Adipocyte (in vitro differentiated cells): Measurements from ENCODE around the gene NTPCR.

Experiments used
- DNase-seq: peaks from one replicate; pipeline ENCODE4 v3.0.0-alpha.2; 2015; ENCODE audit warnings: low read depth
- H3K27me3 ChIP-seq: replicated peaks from 2 replicates; pipeline ENCODE4 v1.7.0; 2013; ENCODE audit warnings: mild to moderate bottlenecking, low read length, moderate library complexity; ENCODE audit not compliant: control insufficient read depth, insufficient read depth
- H3K36me3 ChIP-seq: 2 replicates; pipeline ENCODE4 v1.7.0; 2013; ENCODE audit warnings: low read length, mild to moderate bottlenecking, moderate library complexity; ENCODE audit not compliant: control insufficient read depth, insufficient read depth, severe bottlenecking
- H3K4me1 ChIP-seq: 2 replicates; pipeline ENCODE4 v1.7.0; 2013; ENCODE audit warnings: mild to moderate bottlenecking, low read length, moderate library complexity; ENCODE audit not compliant: control insufficient read depth, insufficient read depth
- H3K4me3 ChIP-seq: 2 replicates; pipeline ENCODE4 v1.7.0; 2013; ENCODE audit warnings: mild to moderate bottlenecking, low read length, moderate library complexity
- H3K9ac ChIP-seq: 2 replicates; pipeline ENCODE4 v1.7.0; 2013; ENCODE audit warnings: mild to moderate bottlenecking, low read length, moderate library complexity
- H3K9me3 ChIP-seq: 2 replicates; pipeline ENCODE4 v1.7.0; 2013; ENCODE audit warnings: mild to moderate bottlenecking, low read length, moderate library complexity; ENCODE audit not compliant: control insufficient read depth

Gene NTPCR

DNA sequence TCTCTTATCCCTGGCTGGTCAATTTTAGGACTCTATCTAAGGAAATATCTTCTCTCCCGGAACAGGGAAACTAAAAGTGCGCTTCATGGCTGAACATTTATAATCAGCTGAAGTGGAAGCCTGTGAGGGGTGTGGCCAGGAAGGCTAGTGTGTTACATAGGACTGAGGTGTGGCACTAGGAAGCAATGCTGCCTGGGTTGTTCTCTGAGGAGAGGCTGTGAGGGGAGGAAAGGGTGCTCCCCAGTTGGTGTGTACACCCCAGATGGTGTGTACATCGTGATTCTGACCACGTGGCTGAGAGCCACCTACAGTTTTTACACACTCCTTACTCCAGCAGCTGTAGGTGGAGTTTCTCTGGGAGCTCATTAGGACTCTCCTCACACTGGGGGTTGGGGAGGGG, 16.3 kb downstream of the NTPCR start:
- no peak overlapping the region for H3K4me3 ChIP-seq
- no peaks in the 10 kb centered on the region for H3K27me3 ChIP-seq
- no peaks in the 10 kb centered on the region for H3K9me3 ChIP-seq
- H3K36me3 ChIP-seq = peaks cover 20% of the 10 kb centered on the region
- no peak for DNase-seq
- peaks cover 20% of the 10 kb centered on the region for H3K4me1 ChIP-seq
- H3K9ac ChIP-seq = no peak overlapping the region

DNA sequence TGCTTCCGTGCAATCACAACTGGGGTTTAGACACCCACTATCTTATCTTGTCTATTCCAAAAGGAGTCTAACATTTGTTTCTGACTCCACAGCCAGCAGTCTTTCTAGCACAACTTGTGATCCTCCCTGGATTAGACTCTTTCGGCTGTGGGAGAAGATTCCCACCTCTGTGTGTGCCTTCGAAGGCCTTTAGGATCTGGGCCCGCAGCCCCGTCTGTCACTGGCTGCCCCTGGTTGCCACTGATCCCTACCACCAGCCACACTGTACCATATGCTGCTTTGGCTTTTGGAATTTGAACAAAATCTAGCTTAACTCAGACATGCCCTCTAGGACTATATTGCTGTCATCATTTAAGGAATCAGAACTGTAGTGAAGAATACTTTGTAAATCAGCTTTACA, 18.0 kb downstream of the NTPCR start:
- Histone ChIP-seq H3K36me3 (peaks cover 32% of the 10 kb centered on the region), H3K9me3 (peaks cover 6% of the 10 kb centered on the region), H3K4me3 (no peak overlapping the region), H3K4me1 (peaks cover 8% of the 10 kb centered on the region), H3K9ac (no peak overlapping the region), H3K27me3 (no peaks in the 10 kb centered on the region)
- DNase-seq = no peak

DNA sequence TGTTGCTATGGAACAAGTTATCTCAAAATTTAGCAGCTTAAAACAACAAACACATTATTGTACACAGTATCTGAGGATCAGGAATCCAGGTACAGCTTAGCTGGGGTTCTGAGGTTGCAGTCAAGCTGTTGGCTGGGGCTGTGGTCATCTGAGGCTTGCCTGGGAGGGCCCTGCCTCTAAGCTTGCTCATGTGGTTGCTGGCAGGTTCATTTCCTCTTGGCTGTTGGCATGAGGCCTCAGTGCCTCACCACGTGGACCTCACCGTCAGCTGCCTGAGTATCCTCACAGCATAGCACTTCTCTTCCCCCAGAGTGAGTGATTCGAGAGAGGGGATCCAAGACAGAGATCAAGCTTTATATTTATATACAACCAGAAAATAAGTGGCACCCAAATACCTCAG, 18.6 kb downstream of the NTPCR start:
- no peak overlapping the region for H3K9ac ChIP-seq
- no peaks in the 10 kb centered on the region for H3K27me3 ChIP-seq
- peaks cover 12% of the 10 kb centered on the region for H3K9me3 ChIP-seq
- H3K36me3 ChIP-seq = peaks cover 38% of the 10 kb centered on the region
- H3K4me1 ChIP-seq = peaks cover 2% of the 10 kb centered on the region
- DNase-seq = no peak
- H3K4me3 ChIP-seq = no peak overlapping the region

DNA sequence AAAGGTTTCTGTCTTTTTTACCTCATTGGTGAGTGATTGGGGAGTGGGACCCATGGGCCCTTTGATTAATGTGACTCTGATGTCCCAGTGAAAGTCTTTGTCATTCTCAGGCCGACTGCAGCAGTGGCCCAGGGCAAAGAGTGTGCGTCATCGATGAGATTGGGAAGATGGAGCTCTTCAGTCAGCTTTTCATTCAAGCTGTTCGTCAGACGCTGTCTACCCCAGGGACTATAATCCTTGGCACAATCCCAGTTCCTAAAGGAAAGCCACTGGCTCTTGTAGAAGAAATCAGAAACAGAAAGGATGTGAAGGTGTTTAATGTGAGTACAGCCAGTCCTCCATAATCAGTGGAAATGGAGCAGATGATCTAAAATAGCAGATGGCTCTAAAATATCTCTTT, 19.4 kb downstream of the NTPCR start:
- H3K36me3 ChIP-seq = peaks cover 41% of the 10 kb centered on the region
- H3K4me1 ChIP-seq = peaks cover 2% of the 10 kb centered on the region
- no peak overlapping the region for H3K4me3 ChIP-seq
- H3K9me3 ChIP-seq = peaks cover 17% of the 10 kb centered on the region
- H3K27me3 ChIP-seq = no peaks in the 10 kb centered on the region
- no peak overlapping the region for H3K9ac ChIP-seq
- no peak for DNase-seq

DNA sequence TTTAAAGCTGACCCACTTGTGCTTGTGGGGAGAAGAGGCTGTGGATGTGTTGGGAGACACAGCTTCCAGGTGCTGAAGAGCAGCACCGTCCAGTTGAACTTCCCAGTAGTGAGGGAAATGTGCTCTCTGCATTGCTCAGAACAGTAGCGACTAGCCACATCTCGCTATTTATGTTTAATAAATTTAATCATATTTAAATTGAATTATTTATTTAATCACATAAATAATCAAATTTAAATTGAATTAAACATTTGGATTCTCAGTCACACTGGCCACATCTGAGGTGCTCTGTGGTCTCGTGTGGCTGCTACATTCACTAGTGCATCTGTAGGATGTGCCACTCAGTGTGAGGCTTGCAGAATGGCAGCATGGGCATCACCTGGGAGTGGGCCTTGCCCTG, 20.1 kb downstream of the NTPCR start:
- H3K27me3 ChIP-seq = no peaks in the 10 kb centered on the region
- H3K9me3 ChIP-seq = peaks cover 17% of the 10 kb centered on the region
- no peak overlapping the region for H3K9ac ChIP-seq
- H3K4me1 ChIP-seq = peaks cover 9% of the 10 kb centered on the region
- DNase-seq = no peak
- peaks cover 41% of the 10 kb centered on the region for H3K36me3 ChIP-seq
- H3K4me3 ChIP-seq = no peak overlapping the region

DNA sequence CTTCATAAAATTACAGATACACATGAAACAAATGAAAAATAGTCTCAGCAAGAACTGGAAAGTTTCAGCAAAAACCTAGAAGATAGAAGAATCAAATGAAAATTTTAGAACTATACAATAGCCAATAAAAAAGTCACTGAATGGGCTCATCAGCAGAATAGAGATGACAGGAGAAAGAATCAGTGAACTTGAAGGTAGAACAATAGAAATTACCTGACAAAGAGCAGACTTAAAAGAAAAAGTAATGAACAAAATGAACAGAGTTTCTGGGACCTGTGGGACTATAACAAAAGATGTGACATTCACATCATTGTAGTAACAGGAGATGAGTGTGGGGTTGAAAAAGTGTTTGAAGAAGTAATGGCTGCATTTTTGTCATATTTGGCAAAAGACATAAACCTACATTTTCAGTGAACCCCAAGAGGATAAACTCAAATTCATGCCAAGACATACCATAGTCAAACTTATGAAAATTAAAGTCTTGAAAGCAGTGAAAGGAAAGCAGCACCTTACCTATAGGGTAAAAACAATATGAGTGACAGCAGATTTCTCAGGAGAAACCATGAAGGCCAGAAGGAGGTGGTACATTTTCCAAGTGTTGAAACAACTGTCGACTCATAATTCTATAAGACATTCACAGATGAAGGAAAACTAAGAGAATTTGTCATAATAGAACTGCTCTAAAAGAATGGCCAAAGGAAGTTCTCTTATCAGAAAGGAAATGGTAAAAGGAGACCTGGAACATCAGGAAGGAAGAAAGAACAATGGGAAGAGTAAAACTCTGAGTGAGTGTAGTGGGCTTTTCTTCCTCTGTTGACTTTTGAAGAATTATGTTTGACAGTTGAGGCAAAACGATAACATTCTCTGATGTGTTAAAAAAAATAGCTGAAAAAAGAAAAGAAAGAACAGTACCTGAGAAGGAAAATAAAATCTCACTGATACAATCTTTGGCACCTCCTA, 23.5 kb downstream of the NTPCR start:
- Histone ChIP-seq H3K27me3 (no peaks in the 10 kb centered on the region), H3K9me3 (peaks cover 17% of the 10 kb centered on the region), H3K4me3 (no peak overlapping the region), H3K9ac (no peak overlapping the region), H3K4me1 (peaks cover 12% of the 10 kb centered on the region), H3K36me3 (peaks cover 44% of the 10 kb centered on the region)
- DNase-seq = no peak

DNA sequence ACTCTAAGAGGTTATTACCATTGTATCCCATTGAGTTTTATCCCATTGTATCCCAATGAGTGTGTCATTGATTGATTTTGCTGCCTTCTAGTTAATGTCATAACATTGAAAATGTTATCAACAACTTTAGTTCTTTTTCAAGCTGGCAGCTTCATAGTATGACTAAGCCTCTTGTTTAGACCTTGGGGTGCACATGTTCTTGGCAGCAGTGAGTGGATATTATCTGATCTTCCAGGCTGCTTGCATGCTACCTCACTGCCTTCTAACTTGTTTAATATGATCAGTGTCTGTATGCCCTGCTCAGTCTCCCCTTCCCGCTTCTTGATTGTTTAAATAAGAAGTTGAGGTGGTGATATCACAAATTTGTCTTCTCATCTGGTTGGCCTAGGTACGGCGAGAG, 24.6 kb downstream of the NTPCR start:
- Histone ChIP-seq H3K4me1 (peaks cover 12% of the 10 kb centered on the region), H3K36me3 (peaks cover 41% of the 10 kb centered on the region), H3K9me3 (peaks cover 17% of the 10 kb centered on the region), H3K9ac (no peak overlapping the region), H3K4me3 (no peak overlapping the region), H3K27me3 (no peaks in the 10 kb centered on the region)
- peak; percentile 58 for DNase-seq

DNA sequence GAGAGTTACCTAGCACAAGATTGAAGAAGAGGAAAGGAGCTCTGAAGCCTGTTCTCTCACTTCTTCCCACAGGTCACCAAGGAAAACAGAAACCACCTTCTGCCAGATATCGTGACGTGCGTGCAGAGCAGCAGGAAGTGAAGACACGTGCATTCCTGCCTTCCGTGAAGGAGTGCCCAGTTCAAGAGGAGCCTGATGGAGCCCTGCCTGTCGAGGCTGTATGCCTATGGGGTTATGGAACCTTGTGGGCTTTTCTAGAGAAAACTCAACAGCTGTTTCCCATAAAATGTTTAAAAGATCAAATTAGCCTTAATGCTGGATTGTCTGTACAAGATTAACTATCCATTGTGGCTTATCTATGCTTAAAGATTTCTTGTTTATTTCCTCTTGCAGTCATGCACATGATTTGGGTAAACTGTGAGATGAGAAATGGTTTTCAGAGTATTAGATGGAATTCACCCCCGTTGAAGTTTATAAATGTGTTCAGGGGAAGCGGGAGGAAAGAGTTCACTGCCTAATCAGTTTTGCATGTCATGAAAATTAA, 27.8 kb downstream of the NTPCR start:
- Histone ChIP-seq H3K36me3 (peaks cover 19% of the 10 kb centered on the region), H3K4me3 (no peak overlapping the region), H3K4me1 (peaks cover 23% of the 10 kb centered on the region), H3K9me3 (peaks cover 13% of the 10 kb centered on the region), H3K27me3 (no peaks in the 10 kb centered on the region), H3K9ac (no peak overlapping the region)
- DNase-seq = peak; percentile 60

DNA sequence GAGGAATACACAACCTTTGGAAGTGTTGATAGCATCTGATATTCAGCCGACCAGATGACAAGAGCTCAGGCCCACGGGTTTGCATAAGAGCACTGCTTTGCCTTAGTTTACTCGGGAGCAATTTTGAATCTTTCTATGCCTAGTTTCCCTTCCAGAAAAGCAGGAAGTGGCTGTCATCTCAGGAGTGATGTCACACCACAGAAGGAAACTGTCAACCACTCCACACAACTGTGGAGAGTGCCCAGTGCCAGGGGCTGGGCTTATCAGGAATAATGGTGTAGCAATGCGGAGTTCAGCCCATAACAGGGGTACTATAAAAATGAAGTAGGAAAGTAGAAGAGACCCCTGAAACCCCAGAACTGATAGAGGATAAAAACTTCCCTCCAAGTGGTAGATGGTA, 28.4 kb downstream of the NTPCR start:
- H3K27me3 ChIP-seq = no peaks in the 10 kb centered on the region
- peaks cover 6% of the 10 kb centered on the region for H3K9me3 ChIP-seq
- H3K36me3 ChIP-seq = peaks cover 13% of the 10 kb centered on the region
- no peak overlapping the region for H3K4me3 ChIP-seq
- H3K4me1 ChIP-seq = peaks cover 24% of the 10 kb centered on the region
- no peak overlapping the region for H3K9ac ChIP-seq
- peak; percentile 10 for DNase-seq

DNA sequence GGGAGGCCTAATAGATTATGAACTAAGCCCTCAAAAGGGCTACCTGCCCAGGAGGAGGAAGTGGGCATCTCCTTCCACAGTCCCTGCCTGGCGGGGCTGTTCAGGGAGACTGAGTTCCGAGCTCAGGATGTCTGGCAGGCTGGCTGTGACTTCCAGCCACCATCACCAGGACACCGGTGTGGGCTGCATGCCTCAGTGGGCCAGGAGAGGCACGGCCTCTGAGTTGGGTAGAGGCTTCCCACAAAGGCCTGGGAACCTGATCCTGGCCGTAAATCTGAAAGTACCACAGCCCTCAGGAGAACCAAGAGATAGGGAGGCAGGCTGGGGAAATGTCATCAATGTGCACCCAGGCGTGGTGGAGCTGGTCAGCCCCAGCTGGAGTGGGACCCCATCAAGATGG, 29.1 kb downstream of the NTPCR start:
- Histone ChIP-seq H3K4me3 (no peak overlapping the region), H3K9ac (no peak overlapping the region), H3K36me3 (peaks cover 14% of the 10 kb centered on the region), H3K27me3 (no peaks in the 10 kb centered on the region), H3K4me1 (peaks cover 24% of the 10 kb centered on the region), H3K9me3 (no peaks in the 10 kb centered on the region)
- DNase-seq = no peak

DNA sequence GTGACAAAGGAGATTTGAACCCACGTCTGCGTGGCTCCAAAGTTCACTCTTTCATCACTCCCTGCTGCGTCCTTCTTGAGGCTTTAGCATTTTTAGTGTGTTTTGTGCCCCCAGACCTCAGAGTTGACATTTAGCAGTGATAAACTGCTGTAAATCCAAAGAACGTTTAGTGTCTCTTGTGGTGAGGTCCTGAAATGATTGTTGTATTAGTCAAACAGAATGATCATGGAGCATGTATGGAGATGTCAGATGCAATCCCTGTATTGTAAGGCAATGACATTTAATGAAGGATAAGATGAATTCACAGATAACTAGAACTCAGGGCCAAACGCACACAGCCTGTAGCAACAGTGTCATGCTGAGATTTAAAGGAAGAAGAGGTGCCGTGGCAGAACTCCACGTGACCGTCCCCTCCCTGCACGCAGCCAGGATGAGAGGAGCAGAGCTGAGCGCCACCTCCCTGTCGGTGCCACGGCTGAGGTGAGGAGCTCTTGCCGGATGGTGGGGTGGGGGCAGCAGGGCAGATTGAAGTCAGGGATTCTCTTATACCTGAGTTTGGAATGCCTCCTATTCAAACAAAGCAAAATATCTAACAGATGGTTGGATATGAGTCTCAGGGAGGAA, 30.1 kb downstream of the NTPCR start:
- Histone ChIP-seq H3K4me3 (no peak overlapping the region), H3K4me1 (peaks cover 16% of the 10 kb centered on the region), H3K9ac (no peak overlapping the region), H3K27me3 (no peaks in the 10 kb centered on the region), H3K36me3 (peaks cover 14% of the 10 kb centered on the region), H3K9me3 (no peaks in the 10 kb centered on the region)
- peak; percentile 7 for DNase-seq
